DMS 273 (cell line): ENCODE data around the gene WDR55.
"Not testable (repeated sequence)": the region's sequence is repeated elsewhere in the genome, so short reads cannot be mapped to it uniquely, and the experiment has no call there.

Source experiments
- DNase-seq: peaks from one replicate; lab custom pipeline; 2025; ENCODE audit not compliant: unreplicated experiment; lab: John Stamatoyannopoulos, UW

Gene WDR55

DNA sequence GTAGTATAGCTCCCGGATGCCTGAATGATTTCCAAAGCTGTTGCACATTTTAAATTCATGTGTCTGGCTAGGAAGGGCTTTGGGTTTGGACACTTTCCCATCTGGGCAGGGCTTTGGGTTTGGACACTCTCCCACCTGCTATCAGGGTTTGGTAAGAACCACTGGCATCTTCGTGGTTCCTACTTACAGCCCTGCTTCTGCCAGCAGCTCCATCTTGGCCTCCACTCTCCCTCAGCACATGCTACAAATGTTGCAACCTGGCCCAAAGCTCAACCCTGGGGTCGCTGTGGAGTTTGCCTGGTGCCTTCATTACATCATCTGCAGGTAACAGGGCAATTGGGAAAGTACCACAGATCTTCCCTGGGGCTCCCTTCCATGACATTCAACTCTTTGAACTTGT lies 22.0 kb upstream of the WDR55 start:
- DNase-seq: no peak

DNA sequence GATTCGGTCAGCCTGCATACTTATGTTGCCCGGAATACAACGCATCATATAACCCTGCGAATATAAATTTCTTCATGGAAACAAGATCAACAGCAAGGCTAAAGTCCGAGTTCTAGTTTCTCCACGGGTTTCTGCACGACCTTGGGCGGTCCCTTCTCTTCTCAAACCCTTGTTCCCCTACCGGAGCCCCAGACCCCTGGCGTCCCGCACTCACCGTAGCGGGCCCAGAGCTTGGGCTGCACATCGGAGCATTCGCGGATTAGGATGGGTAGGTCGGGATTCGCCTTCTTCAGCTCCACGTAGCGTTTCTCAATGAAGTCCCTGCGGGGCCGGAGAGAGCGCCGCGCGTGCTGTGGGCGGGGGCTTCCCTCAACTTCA lies 17.7 kb upstream of the WDR55 start:
- peak; percentile 63 for DNase-seq

DNA sequence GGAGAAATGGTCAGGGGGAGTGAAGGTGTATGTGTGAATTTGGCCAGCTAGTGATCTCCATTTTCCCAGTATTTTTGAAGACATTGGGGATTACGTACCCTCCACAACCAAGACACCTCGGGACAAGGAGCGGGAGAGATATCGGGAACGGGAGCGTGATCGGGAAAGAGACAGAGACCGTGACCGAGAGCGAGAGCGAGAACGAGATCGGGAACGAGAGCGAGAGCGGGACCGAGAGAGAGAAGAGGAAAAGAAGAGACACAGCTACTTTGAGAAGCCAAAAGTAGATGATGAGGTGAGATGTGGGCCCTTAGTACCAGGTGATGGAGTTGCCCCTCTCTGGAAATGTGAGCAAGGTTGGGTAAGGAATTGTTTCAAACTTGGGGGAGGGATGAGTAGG lies 5.8 kb upstream of the WDR55 start:
- DNase-seq: no peak

DNA sequence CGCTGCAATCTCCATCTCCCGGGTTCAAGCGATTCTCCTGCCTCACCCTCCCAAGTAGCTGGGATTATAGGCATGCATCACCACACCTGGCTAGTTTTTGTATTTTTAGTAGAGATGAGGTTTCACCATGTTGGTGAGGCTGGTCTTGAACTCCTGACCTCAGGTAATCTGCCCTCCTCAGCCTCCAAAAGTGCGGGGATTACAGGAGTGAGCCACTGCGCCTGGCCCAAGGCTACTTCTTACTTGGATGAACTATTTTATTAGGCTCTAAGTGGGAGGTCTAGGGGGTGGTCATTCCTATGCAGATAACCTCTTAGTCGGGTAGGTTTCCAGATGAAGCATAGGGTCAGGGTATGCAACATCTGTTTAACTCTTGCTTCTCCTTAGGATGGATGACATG lies 4.3 kb upstream of the WDR55 start:
- DNase-seq: not testable (repeated sequence)

DNA sequence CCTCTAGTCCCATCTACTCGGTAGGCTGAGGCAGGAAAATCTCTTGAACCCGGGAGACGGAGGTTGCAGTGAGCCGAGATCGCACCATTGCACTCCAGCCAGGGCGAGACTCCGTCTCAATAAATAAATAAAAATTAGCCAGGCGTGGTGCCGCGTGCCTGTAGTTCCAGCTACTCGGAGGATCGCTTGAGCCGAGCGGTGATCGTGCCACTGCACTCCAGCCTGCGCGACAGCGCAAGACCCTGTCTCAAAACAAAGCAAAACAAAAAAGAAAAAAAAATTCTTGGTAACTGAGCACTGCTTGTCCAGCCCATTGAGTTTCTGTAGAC lies 710 bp upstream of the WDR55 start:
- no peak for DNase-seq

DNA sequence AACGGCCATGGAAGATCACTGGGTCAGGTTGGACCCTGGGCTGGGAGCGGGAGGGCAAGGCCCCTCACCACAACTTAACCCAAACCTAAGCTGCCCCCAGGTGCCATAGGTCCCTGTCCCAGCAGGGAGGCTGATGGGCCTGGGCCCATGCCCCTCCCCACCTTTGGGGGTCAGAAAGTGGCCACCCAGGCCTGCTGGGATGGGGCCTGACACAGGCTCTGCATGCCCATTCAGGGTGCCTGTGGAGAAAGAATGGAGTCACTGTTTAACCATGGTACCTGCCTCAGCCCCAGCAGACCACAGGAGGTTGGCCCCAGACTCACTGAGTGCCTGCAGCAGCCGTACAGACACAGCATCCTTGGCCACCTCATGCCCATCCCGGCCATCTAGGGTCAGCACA lies 6.3 kb downstream of the WDR55 start:
- DNase-seq: not testable (repeated sequence)

DNA sequence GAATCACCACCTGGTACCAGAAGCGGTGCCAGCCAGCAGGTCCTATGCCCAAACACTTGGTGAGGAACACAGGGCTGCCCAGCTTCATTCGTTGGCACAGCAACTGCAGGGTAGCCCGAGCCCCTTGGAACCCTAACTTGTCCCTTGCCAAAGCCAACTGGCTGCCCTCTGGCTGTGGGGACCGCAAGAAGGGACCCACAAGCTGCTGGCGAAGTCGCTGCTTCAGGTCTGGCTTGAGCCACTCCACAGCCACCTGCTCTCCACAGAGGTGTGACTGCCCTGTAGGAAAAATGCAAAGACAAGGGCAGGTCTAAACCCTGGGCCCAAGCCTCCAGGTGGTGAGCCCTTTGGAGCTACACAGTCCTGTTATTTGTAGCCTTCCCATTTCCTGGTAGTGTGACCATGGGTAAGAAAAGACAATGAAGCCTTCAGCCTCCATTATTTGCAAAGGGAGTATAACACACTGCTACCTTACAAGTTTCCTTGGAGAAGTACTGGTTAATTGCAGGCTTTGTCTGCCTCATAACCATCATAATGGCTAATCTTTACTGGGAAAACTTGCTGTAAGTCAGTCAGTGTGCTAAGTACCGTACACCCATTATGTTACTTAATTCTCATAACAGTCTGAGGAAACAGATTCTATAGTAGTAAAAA lies 6.9 kb downstream of the WDR55 start:
- no peak for DNase-seq

DNA sequence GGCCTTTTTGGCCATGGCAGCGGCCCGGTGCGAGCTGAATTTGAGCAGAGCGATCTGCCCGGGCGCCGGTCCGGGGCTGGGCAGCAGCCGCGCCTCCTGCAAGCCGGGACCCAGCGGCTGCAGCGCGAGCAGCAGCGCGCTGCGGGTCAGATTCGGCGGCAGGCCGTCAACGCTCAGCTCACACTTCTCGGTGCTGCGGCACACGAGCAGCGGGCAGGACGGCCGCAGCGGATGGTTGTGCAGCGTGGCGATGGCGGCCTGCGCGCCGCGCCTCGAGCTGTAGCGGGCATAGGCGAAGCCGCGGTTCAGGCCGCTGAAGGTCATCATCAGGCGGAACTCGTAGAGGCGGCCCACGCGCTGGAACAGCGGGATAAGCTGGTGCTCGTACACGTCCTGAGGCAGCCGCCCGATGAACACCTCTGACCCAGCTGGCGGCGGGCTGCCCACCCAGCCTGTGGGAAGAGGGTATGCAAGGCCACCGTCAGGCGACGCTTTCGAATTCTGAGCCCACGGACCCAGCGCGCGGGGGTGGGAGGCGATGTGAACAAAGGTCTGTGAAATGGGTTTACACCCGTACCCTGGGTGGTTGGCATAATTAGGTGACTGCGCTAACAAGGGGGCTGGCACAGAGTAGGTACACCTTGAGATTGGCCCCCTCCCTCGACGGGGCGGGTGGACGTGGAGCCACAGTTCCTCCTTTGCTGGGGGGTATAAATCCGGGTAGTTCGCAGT lies 7.9 kb downstream of the WDR55 start:
- DNase-seq: peak; percentile 71

DNA sequence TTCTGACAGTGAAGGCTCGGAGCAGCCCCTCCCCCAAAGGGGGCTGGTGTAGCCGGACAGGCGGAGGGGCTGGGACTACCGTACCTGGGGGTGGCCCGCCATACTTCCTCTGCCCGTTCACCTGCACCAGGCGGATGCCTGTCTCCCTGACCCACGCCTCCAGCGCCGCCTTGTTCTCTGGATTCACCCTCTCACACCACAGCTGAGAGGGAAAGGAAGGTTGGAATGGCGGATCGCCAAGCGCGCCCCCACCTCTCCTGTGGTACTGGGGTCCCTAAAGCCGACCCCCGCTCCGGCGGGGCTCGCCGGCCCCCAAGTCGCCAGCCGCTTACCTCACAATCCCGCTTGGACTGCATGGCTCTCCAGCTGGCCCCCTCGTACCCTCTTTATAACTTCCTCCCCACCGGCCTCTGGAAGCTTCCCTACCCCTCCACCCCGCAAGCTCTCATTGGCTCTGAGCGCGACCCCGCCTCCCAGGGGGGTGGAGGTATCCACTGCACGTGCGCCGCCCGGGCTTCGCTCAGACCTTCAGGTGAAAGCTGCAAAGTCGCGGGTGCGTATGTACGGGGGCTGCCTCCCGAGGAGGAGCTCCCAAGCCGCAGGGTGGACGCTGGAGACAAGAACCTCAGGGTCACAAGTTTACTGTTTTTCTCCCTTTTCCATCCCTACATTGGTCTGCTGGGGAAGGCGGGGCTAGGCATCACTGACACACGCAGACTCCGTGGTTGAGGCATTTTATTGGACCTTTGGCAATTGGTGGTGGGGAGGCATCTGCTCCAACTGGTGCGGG lies 8.7 kb downstream of the WDR55 start, which contains the start of gene DND1:
TSS of gene DND1 (minus strand) at position 390 of the 790 bp plus-strand sequence. CDS start at position 356, 34 bp downstream.
- DNase-seq: peak; percentile 18

DNA sequence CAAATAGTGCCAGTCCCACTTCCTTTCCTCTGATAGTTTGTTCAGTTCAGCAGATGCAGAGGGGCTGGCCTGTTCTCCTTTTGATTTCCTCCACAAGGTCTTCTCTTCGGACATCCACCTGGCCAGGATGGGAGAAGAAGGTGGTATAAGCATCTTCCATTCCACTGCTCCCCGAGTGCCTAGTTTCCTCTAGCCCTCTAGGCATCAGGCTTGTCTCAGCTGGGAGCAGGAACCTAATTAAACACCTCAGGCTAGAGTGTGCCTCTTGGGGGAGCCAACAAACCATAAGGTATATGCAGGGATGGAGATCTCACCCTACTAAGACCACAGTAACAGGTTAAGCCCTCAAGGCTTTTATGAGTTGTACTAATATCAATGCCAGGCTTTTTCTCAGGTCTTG lies 9.5 kb downstream of the WDR55 start:
- DNase-seq: peak; percentile 23

DNA sequence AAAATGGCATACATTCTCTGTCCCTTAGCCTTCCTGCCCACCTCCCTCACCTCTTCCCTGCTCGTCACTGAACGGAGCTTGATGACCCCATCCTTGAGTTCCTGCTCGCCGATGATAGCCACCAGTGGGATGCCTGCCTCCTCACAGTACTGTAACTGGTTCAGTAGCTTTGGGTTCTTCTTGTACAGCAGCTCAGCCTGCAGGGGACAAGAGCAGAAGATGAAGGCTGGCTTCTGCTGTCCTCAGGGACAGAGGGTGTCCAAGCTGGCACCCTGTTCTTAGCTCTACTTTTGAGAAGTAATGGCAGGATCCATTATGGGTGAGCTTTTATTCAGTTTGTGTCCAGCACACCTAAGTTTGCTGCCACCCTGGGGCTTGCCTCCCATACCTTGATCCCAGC lies 9.9 kb downstream of the WDR55 start:
- DNase-seq: no peak

DNA sequence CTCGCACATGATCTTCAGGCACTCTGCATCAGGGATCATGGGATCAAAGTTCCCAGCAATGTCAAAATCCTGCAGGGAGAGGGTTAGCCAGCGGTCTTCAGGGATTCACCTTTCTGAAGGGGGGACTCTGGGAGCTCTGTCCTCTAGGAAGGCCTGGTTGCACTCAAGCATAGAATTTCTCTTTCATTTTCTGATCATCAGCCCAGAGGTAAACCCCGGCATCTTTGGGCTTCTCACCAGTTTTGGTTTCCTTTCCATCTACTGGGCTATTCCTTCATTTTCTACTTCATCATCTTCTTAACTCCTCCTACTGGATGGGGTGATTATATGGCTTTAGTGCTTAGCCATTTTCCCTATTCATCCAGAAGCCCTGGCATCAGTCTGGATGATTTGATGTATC lies 13.2 kb downstream of the WDR55 start:
- DNase-seq: no peak

DNA sequence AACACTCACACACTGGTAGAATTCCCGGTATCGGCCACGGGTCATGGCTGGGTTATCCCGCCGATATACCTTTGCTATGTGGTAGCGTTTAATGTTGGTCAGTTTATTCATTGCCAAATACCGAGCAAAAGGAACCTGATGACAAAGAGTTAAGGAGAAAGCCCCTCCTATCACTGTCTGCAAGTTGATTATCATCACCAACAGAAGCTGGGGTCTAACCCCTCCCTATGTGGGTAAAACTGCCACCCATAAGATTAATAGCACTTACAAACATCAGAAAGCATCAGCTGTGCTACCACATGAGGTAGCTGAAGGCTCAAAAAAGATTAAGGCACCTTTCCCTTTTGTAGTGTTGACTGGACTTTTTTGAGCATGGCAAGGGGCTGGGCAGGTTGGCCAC lies 14.3 kb downstream of the WDR55 start:
- DNase-seq: no peak

DNA sequence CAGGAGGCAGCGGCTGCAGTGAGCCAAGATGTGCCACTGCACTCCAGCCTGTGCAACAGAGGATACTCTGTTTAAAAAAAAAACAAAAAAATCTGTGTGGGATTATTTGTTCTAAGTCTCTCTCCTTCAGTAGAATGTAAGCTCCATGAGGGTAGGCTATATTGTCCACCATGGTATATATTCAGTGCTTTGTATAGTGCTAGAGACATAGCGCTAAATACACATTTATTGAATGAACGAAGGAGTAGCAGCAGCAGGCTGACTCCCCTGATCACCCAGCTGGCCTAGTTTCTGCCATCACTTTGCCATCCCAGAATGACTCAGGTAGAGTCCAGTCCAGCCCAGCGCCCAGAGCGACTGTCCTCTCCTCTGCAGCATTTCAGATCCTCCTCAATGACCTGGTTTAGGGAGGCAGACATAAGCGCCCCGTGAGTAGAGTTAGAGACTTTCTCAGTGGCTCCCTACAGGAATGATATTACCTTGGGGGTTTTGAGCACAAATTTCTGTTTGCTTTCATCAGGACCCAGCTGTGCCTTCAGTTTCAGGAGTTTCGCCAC lies 25.8 kb downstream of the WDR55 start:
- no peak for DNase-seq

DNA sequence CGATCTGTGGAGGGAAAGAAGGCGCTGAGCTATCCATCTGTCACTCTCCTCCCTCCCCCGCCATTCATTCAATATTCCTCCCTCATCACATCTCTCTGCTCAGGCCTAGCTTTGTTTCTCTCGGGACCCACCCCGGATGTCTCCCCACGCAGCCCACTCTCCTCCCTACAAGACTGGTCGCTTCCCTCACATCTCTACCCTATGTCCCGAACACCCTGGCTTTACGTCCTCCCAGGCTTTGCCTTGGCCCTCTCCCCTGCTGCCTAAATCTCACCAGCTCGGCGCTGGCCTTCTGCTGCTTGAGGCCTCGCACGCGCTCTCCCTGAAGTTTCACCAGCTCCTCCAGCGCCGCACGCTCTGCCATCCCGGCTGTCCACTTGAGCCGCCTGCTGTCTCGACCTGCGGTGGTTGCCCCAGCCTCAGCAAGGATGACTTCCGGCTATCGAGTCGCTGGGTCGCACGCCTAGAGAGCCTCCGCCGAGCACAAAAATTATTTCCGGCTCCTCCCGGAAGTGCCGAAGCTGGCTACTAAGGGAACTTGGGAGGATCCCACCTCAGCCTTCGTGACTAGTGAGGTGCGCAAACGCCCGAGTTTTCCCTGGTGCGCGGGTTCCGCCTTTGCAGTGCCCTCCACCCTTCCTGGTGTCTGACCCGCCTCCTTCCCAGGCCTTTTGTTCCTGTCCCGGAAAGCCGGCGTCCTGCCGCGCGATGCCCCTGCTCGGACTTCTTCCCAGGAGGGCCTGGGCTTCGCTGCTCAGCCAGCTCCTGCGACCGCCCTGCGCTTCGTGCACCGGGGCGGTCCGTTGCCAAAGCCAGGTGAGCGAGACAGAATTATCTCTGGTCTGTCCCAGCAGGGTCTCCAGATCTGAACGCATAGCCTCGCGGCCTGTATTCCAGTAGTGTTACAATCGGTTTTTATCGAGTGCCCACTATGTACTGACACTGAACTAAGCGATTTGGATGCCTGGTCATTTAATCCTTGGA lies 26.5 kb downstream of the WDR55 start, which contains the start of the genes HARS1 and HARS2:
TSS of gene HARS1 (minus strand) at position 430 of the 984 bp plus-strand sequence. CDS start at position 364, 66 bp downstream.
TSS of gene HARS2 (plus strand) at position 515 of the 984 bp plus-strand sequence. CDS start at position 709, 194 bp downstream.
- peak; percentile 99 for DNase-seq

DNA sequence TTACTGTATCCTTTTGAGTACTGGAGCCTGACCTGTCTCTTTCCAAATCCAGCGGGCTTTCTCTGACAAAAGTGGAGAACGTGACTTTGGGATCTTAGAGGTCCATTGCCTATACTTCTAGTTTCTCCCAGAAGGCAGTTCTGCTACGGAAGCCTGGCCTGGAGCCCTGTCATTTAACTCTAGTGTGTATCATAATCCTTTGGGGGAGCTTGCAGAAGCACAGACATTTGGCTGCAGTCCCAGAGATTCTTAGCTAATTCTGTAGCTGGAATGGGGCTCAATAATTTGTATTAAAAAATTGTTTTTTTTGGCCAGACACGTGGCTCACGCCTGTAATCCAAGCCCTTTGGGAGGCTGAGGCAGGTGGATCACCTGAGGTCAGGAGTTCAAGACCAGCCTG lies 29.6 kb downstream of the WDR55 start:
- DNase-seq: no peak

DNA sequence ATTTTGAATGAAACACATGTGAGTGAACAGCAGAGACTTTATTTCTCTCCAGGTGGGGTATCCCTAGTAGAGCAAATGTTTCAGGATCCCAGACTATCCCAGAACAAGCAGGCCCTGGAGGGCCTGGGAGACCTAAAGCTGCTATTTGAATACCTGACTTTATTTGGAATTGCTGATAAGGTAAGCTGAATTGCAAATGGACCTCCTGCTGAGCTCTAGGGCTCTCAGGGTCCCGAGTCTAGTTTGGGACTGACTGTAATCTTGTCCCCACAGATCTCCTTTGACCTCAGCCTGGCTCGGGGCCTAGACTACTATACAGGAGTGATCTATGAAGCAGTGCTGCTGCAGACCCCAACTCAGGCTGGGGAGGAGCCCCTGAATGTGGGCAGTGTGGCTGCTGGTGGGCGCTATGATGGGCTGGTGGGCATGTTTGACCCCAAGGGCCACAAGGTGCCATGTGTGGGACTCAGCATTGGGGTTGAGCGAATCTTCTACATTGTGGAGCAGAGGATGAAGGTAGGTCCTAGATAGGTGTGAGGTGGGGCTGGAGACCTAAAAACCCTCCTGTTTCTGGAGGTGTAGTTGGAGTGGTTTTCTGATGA lies 32.3 kb downstream of the WDR55 start:
- no peak for DNase-seq

DNA sequence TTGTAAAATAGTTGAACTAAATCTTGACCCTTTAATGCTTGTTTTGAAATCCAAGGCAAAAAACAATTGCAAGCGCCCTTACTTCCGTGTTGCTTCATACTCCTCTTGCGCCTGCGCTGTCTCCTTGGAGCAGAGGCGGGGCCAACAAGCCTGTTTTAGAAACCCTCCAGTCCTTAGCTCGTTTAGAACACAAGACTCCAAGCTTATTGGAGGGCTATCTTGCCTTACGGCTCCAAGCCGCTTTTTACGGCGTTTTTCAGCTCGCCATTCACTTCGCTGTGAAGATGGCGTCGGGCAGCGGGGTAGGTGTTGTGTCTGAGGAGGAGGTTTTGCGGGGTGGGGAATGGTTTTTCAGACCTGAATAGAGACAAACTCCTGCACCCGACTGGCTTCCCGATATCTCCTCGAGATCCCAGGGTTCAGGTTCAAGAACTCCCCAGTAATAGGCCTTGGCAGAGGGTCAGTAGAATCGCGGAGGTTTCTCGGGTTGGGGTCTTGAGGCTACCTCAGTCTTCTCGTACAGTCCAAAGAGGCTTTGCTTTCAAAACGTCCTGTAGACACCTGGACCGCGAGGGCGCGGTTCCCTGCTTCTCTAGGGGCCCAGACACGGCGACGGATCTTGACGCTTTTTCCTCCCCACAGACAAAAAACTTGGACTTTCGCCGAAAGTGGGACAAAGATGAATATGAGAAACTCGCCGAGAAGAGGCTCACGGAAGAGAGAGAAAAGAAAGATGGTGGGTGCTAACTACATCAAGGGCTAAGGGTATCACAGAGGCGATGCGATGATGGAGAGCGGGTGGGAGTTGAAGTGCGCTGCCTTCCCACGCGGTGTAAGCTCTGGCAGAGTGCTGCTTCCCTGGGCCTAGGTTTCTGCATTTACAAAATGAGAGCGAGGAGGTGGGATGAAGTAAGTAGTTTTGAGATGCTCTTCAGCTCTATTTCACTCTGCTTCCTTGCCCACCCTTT lies 35.8 kb downstream of the WDR55 start, which contains the start of gene ZMAT2:
TSS of gene ZMAT2 (plus strand) at position 271 of the 968 bp plus-strand sequence. CDS start at position 285, 14 bp downstream.
- DNase-seq: peak; percentile 99

DNA sequence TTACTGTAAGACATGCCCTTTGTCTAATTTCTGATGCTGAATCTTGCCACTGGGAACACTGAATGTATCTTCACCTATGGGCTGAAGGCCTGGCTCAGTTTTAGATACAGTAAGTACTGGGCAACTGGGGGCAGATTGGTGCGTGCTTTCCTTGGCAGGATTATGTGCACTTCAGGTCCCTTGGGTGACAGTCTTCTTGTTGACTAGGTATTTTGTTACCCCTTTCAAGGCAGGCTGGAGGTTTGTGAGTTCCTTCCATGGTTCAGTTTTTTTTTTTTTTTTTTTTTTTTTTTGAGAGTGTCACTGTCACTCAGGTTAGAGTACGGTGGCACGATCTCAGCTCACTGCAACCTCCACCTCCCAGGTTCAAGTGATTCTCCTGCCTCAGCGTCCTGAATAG lies 43.1 kb downstream of the WDR55 start:
- DNase-seq: no peak
